KBM-7 (cell line): ENCODE results near the gene BBC3.

Experiments used
- DNase-seq: peaks from one replicate; pipeline ENCODE4 v3.0.0-alpha.2; 2015
- in situ Hi-C: fragments of 300-500 bp; cut with MboI; formaldehyde crosslinking; loops from 2 replicates; pipeline ENCODE4 v1.14.3; 2020; ENCODE audit warnings: low sequenced_read_pairs, low pct_unique_long_range_greater_than_20kb, mixed read lengths

The BBC3 gene

DNA sequence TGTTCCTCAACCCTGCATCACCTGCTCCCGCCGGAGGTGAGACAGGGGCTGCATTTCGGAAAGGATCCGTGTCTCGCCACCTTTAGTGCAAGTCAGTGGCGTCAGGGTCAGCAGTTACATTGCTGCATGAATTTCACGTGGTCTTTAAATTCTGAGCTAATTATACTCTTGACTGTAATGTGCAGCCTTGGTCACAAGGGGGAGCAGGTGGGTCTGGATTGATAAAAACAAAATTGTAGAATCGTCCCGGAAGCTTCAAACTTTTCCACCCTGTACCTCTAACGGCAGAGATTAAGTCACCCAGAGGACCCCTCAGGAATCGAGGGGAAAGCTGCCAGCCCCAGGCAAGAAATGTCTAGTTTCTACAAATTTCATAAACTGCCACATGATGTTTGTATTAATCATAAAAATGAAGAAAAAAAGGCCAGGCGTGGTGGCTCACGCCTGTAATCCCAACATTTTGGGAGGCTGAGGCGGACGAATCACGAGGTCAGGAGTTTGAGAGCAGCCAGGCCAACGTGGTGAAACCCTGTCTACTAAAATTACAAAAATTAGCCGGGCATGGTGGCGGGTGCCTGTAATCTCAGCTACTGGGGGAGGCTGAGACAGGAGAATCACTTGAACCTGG, 20.2 kb downstream of the BBC3 start:
- in situ Hi-C loops = no loop called here
- peak; percentile 92 for DNase-seq

DNA sequence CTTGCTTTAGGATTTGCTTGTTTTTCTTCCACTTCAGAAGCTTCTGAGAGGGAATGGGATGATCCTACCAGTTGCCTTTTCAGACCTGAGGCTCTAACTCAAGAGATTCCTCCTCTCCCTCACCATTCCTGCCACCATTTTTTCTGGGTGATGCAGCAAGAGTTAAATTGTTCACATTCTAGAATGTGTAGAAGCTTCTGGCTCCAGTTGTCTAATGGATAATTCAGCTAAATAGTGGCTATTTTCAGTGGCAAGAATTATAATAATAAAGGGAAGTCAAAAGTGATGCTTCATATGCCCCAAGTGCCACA, 20.9 kb downstream of the BBC3 start:
- in situ Hi-C loops = no loop called here

DNA sequence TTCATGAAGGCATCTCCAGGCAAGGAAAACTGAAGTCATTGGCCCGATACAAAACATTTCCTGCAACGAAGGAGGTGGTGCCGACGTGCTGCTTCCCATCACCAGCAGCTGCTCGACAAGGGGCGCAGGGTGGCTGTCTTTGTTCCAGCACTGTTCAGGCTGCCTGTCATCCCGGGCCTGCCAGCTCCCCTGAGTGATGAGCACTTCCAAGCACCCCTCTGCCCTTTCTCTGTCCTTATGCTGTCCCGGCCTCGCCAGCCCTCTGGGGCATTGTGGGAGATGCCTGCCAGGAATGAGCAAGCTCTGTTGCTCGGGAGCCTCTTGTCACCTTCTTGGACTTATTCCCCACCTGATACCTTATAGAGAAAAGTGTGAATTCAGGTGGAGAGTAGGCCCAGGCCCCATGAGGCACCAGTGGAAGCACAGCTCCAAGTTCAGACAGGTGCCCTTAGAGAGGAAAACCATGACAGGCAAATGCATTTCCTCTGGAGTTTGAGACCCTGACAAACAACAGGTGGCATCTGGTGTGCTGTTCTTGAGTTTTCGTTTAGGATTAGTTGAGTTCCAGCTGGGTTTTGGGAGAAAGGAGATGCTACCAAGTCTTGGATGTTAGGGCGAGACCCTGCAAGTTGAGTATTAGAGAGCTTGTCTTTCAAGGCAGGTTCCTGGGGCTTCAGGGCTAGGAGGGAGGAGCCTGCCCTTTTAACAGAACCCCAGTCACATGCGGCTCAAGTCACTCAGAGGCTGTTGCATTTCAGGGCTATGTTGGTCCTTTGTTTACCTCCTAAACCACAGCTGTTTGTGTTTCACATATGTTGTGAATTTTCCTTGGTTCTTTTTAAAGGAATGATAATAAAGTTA, 21.4 kb downstream of the BBC3 start:
- DNase-seq = no peak
- in situ Hi-C loops = no loop called here

More for the DNA sequence above, 20.9 kb downstream of the BBC3 start:
- DNase-seq = no peak

DNA sequence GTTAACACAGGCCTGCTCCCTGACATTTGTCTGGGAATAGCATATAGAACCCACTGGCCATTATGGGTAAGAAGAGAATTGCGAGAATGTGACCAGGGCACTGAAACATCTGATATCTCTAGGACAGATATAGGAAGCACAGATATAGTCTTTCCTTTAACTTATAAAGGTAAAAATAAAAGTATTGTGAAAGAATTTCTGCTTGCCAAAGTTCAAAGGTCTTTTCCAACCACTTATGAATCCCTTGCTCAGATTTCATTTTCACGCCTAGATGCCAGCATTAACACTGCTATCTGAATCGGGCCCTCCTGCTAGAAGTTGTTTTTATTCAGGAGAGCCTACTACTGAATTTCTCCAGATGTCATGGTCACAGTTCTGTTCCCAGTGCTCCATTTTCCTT, 27.7 kb downstream of the BBC3 start:
- in situ Hi-C loops = no loop called here

DNA sequence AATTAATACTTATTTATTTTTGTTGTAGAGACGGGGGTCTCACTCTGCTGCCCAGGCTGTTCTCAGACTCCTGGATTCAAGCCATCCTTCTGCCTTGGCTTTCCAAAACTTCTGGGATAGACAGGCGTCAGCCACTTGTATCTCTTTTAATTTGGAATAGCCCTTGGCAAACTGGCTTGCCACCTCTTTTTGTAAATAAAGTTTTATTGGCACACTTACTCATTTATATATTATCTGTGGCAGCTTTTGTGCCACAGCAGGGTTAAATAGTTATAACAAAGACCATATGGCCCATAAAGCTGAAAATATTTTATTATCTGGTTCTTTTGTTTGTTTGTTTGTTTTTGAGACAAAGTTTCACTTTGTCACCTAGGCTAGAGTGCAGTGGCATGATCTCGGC, 30.5 kb downstream of the BBC3 start:
- in situ Hi-C loops = no loop called here
- DNase-seq = no peak

More for the DNA sequence above, 27.7 kb downstream of the BBC3 start:
- DNase-seq = no peak

DNA sequence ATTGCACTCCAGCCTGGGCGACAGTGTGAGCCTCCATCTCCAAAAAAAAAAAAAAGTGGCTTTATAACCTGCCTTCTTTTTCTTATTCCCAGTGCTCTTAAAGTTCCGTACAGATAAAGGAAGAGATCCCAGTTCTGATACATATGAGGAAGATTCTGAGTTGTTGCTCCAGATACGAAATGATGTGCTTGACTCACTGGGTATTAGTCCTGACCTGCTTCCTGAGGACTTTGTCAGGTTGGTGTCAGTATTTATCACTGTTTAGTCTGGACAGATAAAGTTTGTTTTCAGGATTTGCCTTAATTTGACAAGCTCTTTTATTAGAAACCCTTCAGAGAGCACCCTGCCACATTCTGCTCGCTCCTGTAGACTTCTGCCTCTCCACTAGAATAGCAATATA, 33.9 kb downstream of the BBC3 start:
- DNase-seq = no peak
- in situ Hi-C loops = no loop called here

DNA sequence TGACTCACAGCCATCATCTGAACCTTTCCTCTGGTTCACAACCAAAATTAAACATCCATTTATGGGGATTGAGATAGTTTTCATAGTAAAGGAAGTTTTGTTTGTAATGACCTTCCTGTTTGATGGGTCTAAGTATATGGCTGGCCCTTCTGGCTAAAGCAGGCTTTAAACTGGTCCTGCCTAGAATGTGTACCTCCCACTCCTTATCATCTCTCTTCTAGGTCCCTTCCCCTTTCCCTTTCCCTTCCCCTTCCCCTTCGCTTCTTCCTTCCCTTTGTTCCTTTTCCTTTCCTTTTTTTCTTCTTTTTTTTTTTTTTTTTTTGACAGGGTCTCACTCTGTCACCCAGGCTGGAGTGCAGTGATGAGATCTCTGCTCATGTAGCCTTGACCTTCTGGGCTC, 35.6 kb downstream of the BBC3 start:
- no peak for DNase-seq
- in situ Hi-C loops = no loop called here

DNA sequence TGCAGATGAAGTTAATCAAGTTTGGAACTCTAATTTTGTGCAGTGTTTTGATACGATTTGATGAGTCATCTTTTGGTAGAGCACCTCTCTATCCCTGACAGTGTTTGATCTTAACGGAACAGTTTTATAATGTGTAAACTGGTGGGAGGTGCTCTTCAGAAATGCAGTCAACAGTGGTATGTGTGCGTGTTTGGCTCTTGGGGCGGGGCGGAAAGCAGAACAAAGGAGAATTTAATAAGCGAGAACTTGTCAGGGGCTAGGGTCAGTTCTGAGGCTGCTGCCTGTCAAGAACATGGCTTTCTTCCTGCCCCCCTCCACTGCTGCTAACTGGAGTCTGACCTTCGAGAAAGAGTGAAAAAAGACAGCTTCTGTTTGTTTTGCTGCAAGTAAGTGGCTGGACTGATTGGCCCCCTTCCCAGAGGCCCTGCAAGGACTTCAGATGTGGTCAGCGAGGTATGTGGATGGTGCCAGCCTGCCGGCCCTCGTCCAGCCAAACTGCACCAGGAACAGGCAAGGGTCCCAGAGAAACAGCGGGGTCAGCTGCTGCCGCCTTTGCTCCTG, 40.8 kb downstream of the BBC3 start:
- DNase-seq = no peak
- in situ Hi-C loops = no loop called here

DNA sequence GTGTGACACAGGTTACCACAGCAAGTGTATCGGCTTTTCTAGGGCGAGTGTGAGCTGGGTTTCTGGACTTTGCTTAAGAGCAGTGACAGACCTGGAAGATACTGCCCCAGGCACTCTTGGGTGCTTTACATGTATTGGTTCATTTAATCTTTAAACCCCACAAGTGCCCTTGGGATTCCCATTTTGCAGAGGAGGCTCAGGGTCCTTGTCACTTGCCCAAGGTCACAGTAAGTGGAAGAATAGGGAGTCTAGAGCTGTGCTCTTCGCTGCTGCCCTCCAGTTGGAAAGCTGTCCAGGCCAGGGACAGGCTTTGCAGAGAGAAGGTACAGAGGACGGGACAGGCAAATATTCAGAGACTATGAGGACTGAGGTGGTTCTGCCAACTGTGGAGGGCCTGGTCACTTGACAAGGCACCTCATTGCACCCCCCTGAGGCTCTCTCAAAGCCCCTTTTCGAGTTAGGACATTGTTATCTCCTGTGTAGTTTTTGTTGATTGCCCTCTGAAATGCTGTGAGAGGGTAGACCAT, 42.4 kb downstream of the BBC3 start:
- in situ Hi-C loops = no loop called here
- no peak for DNase-seq

DNA sequence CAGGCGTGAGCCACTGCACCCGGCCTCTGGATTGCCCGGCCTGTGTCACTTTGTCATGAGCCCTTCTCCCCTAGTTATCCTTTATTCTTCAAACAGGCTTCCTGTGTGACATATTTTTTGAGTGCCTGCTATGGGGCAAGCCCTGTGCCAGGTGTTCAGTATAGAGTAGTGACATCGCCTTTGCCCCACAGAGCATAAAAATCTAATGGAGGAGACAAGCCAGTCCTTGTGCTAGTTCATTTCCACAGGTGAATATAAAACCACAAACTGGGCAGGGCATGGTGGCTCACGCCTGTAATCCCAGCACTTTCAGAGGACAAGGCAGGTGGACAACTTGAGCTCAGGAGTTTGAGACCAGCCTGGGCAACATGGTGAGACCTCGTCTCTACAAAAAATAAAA, 43.2 kb downstream of the BBC3 start:
- in situ Hi-C loops = no loop called here
- no peak for DNase-seq

DNA sequence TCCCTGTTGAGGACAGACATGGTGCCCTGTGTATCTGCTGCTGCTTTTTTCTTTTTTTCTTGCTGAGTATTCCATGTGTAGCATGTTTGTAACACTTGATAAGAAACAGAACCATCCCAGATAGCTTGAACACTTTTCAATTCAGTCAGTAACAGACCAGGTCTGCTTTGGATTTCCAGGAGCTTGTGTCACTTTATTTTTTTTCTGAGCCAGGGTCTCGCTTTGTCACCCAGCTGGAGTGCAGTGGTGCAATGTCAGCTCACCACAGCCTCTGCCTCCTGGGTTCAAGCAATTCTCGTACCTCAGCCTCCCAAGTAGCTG, 43.7 kb downstream of the BBC3 start:
- in situ Hi-C loops = no loop called here
- DNase-seq = no peak

DNA sequence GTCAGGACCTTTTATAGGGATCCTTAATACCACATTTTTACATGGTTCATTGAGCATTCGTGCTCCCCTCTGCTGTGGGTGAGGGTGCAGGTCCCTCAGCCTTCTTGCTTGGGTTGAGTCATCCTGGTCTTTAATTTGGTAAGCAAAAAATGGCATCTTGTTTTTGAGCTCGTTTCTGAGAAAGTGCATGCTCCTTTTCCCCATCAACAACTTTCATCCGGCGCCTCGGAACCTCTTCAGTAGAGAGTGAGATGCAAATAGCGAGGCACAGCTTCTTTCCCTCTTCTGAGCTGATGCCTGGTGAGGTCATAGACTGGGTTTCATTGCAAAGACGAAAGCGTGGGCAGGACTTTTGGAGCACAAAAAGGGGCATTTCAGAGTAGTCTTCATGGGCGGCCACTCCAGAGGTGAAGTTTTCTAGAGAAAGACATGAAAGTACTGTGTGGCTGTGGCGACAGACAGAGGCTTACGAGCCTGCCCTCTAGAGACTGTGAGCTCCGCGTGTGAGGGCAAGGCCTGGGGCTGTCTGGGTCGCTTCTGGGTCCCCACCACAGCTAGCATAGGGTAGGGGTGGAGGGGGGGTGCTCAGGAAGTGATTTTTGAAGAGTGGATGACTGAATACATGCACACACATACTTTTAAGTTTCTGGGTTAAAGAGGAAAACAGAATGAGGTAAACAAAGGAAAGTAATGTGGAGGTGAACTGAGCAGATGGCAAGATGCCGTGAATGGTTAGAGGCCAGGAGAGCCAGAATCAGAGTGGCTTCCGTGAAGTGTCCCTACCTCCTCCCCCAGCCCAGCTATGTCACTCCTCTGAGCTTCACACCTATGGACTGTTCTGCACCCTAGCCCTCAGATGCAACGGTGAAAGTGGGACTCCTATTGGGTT, 44.3 kb downstream of the BBC3 start:
- no peak for DNase-seq
- in situ Hi-C loops = no loop called here

DNA sequence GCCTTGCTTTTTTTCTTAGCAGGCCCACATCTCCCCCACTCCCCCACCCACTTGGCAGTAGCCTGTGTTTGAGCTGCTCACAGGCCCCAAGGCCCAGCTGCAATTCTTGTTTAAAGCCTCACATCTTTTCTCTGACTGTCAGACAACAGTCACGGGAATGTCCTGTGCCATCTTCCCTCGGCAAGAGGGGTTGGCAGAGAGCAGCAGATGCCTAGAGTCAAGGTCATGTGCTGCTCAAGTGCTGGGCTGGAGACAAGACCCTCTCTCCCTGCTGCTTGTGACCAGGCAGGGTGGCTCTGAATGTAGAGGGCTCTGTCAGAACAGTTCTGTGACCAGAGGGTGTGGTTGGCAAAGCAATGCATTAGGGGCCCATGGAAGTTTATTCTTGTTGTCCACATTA, 47.4 kb downstream of the BBC3 start:
- no peak for DNase-seq
- in situ Hi-C loops = no loop called here

DNA sequence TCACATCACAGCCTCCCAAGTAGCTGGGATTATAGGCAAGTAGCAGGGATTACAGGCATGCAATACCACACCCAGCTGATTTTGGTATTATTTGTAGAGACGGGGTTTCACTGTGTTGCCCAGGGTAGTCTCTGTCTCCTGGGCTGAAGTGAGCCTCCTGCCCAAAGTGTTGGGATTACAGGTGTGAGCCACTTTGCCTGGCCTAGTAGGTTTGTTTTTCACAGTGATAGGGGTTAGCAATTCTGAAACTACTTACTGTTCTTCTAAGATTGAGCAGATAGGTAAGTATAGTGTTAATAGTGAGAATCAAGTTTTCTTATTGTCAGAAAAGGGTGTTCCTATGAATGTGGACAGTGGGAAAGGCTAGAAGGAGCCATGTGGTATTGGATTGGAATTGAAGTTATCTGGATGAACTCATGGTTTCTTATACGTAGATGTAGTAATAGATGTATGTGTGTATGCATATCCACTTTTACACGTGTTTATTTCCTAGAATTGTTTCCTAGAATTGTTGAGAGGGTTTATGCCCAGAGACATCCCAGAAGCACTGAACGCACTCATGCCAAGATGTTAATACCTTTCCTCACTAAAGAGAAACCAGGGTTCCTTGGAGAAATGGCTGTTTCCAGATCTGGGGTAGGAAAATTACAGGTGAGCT, 51.2 kb downstream of the BBC3 start:
- in situ Hi-C loops = no loop called here
- no peak for DNase-seq

DNA sequence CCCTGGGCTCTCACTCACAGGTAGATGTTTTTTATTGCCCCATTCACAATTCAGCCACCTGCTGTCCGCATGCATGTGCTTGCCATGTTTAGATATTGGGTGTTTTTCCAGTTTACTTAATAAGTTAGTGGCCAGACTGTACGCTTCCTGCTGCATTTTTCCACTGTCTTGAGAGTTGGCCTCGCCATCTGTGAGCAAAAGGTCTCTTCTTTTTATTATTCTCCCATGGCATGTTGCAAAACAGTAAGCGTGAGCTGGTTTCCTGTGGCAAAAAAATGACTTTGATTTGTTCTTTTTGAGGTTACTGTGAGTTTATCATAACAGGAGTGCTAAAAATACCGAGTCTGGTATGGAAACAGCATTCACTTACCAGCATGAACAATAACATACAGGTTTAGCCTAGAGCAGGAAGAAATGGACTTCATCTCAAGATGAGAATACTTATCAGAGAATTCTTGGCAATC, 54.3 kb downstream of the BBC3 start:
- DNase-seq = no peak
- in situ Hi-C loops = no loop called here

DNA sequence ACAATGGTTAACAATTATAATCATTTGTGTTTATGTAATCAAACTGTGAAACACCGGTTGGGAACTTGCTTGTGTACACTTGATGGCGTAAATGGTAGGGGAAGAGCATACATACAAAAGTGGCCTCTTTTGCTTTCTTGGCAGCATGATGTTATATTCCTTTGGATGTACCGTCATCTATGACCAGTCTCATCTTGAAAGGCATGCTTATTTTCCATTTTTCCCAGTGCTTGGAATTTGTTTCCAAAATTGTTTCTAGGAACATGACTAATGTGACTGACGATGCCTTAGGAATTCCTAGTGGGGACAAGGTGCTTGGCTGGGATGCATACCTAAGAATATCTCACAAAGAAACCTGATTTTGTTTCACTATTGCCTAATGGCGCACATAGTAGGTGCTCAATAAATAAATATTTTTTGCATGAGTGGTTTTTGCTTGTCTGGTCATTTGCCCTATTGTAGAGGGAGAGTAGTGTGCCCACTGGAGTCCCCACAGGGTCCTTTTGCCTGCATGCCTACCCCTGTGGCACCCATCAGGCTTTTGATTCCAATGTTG, 54.9 kb downstream of the BBC3 start:
- in situ Hi-C loops = no loop called here
- DNase-seq = no peak

DNA sequence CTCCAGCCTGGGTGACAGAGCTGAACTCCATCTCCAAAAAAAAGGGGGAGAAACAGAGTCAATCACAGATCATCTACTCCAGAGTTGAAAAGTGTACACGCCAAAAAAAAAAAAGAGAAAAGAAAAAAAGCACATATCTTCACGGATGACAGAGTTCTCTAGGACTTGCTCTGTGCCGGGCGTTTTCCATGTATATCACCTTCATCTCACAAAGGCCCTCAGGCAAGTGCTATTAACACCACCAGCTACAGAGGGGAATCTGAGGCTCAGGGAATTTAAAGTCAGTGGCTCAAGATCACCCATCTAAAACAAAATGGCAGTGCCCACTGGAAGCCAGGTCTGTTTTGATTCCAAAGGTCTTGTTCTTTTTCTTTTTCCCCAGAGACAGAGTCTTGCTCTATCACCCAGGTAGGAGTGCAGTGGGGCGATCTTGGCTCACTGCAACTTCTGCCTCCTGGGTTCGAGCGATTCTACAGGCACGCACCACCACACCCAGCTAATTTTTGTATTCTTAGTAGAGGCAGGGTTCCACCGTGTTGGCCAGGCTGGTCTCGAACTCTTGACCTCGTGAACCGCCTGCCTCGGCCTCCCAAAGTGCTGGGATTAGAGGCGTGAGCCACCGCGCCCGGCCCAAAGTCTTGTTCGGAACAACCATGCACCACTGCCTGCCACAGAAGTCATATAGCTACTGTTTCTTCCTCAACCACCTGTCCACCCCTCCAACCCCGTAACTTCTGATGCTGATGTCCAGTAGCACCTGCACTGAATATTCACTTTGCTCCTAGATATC, 58.1 kb downstream of the BBC3 start:
- in situ Hi-C loops = no loop called here
- no peak for DNase-seq
